Measurements from ENCODE around the gene SRGAP1.

GRCh38 chr12:64061868-64062375 lies 217.4 kb downstream of the SRGAP1 start:
- no peak for TF ChIP-seq POLR2AphosphoS5 (IDR thresholded peaks at IDR 0.05)
- TF ChIP-seq POLR2A (IDR thresholded peaks at IDR 0.05), result no peak

Data from stomach (tissue), 4 donors.